ENCODE measurements around the gene AFF1. TPM values are rescaled to one million over a fixed set of nuclear protein-coding genes. Genes with fewer than 3 reads are reported as not detected.
A peak's percentile ranks its signal among the peaks of the same experiment; 100 is the strongest.

AFF1 gene
- total RNA-seq, 1 experiment from 2014 or later, result 93.4 TPM

DNA sequence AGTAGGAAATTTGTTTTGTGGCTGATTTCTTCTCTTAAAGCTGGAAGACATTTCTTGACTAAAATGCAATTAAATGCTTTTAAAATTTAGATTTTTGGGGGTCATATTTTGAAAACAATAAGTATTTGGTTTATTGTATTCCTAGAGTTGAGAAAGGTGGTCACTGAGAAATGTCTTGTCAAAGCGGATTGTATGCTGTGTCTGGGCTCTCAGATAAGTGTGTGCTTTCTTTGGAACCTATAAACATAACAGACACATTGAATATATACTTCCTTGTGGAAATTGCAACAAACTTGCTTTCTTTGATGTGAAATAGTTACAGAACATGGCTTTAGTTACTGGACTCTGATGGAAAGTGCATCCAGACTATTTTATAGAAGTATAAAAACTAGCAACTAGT is 75.4 kb downstream of the AFF1 start:
- DNase-seq (ENCODE audit: low spot score), result no peak
- peaks cover 83% of the 10 kb centered on the region for H3K4me1 Mint-ChIP-seq
- ChIA-PET POLR2A (interaction anchor here (1.0 to 1.4 kb wide), 2 partner anchors 56 to 75 kb away, joined by 3 to 5 read pairs; no protein-coding TSS in a partner anchor), CTCF (interaction anchor here (0.6 to 2.1 kb wide), 7 partner anchors 29 to 96 kb away, joined by 3 to 8 read pairs (median 5); partner anchors contain the start of gene AFF1)
- no peaks in the 10 kb centered on the region for H3K9me3 Mint-ChIP-seq
- H3K36me3 Mint-ChIP-seq, result no peaks in the 10 kb centered on the region
- TF ChIP-seq STAT6 (CRISPR knock-in tag; conservative IDR thresholded peaks at IDR 0.05; ENCODE audit: low read depth), result no peak
- TF ChIP-seq ETV6 (CRISPR knock-in tag; IDR thresholded peaks at IDR 0.05), result no peak
- TF ChIP-seq IRF1 (CRISPR knock-in tag; IDR thresholded peaks at IDR 0.05), result no peak
- TF ChIP-seq SMAD3 (CRISPR knock-in tag; IDR thresholded peaks at IDR 0.05; ENCODE audit: borderline replicate concordance), result no peak
- TF ChIP-seq USF2 (CRISPR knock-in tag; IDR thresholded peaks at IDR 0.05), result no peak
- TF ChIP-seq, protein P1, sequence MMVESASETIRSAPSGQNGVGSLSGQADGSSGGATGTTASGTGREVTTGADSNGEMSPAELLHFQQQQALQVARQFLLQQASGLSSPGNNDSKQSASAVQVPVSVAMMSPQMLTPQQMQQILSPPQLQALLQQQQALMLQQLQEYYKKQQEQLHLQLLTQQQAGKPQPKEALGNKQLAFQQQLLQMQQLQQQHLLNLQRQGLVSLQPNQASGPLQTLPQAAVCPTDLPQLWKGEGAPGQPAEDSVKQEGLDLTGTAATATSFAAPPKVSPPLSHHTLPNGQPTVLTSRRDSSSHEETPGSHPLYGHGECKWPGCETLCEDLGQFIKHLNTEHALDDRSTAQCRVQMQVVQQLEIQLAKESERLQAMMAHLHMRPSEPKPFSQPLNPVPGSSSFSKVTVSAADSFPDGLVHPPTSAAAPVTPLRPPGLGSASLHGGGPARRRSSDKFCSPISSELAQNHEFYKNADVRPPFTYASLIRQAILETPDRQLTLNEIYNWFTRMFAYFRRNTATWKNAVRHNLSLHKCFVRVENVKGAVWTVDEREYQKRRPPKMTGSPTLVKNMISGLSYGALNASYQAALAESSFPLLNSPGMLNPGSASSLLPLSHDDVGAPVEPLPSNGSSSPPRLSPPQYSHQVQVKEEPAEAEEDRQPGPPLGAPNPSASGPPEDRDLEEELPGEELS (CRISPR knock-in tag; IDR thresholded peaks at IDR 0.05), result no peak
- TF ChIP-seq, protein P2, sequence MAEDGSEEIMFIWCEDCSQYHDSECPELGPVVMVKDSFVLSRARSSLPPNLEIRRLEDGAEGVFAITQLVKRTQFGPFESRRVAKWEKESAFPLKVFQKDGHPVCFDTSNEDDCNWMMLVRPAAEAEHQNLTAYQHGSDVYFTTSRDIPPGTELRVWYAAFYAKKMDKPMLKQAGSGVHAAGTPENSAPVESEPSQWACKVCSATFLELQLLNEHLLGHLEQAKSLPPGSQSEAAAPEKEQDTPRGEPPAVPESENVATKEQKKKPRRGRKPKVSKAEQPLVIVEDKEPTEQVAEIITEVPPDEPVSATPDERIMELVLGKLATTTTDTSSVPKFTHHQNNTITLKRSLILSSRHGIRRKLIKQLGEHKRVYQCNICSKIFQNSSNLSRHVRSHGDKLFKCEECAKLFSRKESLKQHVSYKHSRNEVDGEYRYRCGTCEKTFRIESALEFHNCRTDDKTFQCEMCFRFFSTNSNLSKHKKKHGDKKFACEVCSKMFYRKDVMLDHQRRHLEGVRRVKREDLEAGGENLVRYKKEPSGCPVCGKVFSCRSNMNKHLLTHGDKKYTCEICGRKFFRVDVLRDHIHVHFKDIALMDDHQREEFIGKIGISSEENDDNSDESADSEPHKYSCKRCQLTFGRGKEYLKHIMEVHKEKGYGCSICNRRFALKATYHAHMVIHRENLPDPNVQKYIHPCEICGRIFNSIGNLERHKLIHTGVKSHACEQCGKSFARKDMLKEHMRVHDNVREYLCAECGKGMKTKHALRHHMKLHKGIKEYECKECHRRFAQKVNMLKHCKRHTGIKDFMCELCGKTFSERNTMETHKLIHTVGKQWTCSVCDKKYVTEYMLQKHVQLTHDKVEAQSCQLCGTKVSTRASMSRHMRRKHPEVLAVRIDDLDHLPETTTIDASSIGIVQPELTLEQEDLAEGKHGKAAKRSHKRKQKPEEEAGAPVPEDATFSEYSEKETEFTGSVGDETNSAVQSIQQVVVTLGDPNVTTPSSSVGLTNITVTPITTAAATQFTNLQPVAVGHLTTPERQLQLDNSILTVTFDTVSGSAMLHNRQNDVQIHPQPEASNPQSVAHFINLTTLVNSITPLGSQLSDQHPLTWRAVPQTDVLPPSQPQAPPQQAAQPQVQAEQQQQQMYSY (CRISPR knock-in tag; IDR thresholded peaks at IDR 0.05), result no peak
- TF ChIP-seq ZNF138 (CRISPR knock-in tag; conservative IDR thresholded peaks at IDR 0.05), result no peak
- TF ChIP-seq, protein P3, sequence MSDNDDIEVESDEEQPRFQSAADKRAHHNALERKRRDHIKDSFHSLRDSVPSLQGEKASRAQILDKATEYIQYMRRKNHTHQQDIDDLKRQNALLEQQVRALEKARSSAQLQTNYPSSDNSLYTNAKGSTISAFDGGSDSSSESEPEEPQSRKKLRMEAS (CRISPR knock-in tag; IDR thresholded peaks at IDR 0.05), result no peak
- TF ChIP-seq, protein P4, sequence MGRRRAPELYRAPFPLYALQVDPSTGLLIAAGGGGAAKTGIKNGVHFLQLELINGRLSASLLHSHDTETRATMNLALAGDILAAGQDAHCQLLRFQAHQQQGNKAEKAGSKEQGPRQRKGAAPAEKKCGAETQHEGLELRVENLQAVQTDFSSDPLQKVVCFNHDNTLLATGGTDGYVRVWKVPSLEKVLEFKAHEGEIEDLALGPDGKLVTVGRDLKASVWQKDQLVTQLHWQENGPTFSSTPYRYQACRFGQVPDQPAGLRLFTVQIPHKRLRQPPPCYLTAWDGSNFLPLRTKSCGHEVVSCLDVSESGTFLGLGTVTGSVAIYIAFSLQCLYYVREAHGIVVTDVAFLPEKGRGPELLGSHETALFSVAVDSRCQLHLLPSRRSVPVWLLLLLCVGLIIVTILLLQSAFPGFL (CRISPR knock-in tag; IDR thresholded peaks at IDR 0.05; ENCODE audit: borderline replicate concordance), result no peak
- TF ChIP-seq, protein P5, sequence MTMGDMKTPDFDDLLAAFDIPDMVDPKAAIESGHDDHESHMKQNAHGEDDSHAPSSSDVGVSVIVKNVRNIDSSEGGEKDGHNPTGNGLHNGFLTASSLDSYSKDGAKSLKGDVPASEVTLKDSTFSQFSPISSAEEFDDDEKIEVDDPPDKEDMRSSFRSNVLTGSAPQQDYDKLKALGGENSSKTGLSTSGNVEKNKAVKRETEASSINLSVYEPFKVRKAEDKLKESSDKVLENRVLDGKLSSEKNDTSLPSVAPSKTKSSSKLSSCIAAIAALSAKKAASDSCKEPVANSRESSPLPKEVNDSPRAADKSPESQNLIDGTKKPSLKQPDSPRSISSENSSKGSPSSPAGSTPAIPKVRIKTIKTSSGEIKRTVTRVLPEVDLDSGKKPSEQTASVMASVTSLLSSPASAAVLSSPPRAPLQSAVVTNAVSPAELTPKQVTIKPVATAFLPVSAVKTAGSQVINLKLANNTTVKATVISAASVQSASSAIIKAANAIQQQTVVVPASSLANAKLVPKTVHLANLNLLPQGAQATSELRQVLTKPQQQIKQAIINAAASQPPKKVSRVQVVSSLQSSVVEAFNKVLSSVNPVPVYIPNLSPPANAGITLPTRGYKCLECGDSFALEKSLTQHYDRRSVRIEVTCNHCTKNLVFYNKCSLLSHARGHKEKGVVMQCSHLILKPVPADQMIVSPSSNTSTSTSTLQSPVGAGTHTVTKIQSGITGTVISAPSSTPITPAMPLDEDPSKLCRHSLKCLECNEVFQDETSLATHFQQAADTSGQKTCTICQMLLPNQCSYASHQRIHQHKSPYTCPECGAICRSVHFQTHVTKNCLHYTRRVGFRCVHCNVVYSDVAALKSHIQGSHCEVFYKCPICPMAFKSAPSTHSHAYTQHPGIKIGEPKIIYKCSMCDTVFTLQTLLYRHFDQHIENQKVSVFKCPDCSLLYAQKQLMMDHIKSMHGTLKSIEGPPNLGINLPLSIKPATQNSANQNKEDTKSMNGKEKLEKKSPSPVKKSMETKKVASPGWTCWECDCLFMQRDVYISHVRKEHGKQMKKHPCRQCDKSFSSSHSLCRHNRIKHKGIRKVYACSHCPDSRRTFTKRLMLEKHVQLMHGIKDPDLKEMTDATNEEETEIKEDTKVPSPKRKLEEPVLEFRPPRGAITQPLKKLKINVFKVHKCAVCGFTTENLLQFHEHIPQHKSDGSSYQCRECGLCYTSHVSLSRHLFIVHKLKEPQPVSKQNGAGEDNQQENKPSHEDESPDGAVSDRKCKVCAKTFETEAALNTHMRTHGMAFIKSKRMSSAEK (CRISPR knock-in tag; IDR thresholded peaks at IDR 0.05; ENCODE audit: borderline replicate concordance), result no peak
- TF ChIP-seq MLX (CRISPR knock-in tag; IDR thresholded peaks at IDR 0.05), result no peak
- TF ChIP-seq, protein P6, sequence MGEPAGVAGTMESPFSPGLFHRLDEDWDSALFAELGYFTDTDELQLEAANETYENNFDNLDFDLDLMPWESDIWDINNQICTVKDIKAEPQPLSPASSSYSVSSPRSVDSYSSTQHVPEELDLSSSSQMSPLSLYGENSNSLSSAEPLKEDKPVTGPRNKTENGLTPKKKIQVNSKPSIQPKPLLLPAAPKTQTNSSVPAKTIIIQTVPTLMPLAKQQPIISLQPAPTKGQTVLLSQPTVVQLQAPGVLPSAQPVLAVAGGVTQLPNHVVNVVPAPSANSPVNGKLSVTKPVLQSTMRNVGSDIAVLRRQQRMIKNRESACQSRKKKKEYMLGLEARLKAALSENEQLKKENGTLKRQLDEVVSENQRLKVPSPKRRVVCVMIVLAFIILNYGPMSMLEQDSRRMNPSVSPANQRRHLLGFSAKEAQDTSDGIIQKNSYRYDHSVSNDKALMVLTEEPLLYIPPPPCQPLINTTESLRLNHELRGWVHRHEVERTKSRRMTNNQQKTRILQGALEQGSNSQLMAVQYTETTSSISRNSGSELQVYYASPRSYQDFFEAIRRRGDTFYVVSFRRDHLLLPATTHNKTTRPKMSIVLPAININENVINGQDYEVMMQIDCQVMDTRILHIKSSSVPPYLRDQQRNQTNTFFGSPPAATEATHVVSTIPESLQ (CRISPR knock-in tag; IDR thresholded peaks at IDR 0.05), result no peak
- 0 out of 2 replicates have a peak overlapping the region, but pooled peaks have one; percentile 54 for H3K4me3 Mint-ChIP-seq
- ATAC-seq, result no peak
- peak overlapping the region; percentile 95 for H3K27ac Mint-ChIP-seq
- no peaks in the 10 kb centered on the region for H3K27me3 Mint-ChIP-seq (ENCODE audit: low read depth)

Measured in WTC11 (cell line).